ENCODE data around the gene SMYD4. TPM values are rescaled to one million over a fixed set of nuclear protein-coding genes. Genes with fewer than 3 reads are reported as not detected.

Gene SMYD4
- total and polyA plus RNA-seq, 9 of the 15 experiments (the other 6 are each of a cell fraction or from before 2014, with no cell fraction given): 1.3 to 10.2 (median 6.7) TPM

- TF ChIP-seq ZNF77 (CRISPR knock-in tag; IDR thresholded peaks at IDR 0.05) (no peak), MGA (IDR thresholded peaks at IDR 0.05) (no peak)
Observed at GRCh38 chr17:1750628-1751027, 79.1 kb downstream of the SMYD4 start (continued).

Data from K562 (cell line).